Measurements from ENCODE around the gene ZNF354C. TPM values are rescaled to one million over a fixed set of nuclear protein-coding genes. Genes with fewer than 3 reads are reported as not detected.

Gene ZNF354C
- polyA plus RNA-seq, 1 donor: 18.4 TPM

DNA sequence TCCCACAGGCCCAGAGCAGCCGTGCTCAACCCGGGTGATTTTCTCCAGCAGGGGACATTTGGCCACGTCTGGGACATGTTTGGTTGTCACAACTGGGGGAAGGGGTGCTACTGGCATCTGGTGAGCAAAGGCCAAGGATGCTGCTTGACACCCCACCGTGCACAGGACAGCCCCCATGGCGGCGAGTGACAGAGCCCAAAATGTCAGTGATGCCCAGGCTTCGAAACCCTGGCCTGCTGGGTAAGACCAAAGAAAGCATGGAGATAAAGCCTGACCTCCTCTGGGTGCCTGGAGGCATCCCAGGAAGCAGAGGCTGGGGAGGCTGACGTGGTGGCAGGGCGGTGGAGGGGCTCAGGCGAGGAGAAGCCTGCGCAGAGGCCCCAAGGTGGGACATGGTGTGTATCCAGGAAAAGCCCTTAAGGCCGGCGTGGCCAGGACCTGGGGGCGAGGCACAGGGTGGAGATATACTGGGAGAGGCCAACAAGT is 66.4 kb downstream of the ZNF354C start:
- no peak for DNase-seq

DNA sequence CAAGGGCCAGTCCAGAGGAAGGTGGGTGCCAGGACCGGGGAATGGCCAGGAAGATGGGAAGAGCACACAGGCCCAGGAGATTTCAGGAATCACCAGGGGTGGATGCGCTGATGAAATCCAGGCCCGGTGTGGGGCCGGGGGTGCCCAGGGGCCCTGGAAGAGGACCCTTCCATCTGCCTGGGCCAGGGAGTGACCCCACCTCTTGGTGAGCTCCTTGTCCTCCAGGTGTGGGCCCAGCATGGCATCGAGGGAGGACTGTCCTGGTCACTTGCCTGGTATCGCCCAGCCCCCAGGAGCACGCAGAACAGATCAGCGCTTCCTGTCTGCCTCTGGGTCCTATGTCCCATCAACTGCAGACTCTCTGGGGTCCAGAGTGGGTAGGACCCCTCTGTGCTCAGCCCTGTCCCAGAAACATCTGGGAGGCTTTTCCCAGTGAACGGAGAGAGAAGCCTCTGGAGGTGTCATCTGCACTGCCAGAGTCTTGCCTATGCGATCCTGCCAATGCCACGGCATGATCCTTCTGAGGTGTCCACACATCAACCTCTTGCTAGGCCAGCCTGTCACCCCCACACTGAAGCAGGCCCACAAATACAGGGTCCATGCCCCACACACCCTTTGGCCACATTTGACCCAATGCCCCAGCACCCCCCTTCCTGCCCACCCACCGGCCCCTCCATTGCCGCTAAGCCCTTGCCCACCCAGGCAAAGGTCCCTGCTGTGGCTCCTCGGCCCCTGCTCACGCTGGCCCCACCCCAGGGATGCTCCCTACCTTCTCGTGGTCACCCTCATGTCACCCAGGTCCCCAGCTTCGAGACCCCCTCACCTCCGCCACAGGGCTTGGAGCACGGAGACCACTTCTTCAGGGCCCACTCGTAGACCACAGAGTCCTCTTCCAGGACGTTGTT is 67.2 kb downstream of the ZNF354C start:
- no peak for DNase-seq

DNA sequence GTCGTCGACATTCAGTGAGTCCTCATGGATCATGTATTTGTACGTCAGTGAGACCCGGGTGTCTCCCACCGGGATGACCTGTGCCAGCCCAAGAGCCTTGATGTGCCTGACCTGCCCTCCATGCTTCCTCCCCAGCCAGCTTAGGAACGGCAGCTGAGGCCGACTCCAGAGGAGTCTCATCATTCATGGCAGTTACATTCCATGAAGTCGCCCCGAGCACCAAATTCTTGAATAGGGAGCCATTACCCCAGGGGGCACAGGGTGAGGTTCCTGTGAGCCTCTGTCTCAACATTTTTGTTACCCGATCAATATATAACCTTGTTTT is 67.8 kb downstream of the ZNF354C start:
- no peak for DNase-seq

- no peak for DNase-seq
Observed at GRCh38 chr5:179128976-179129375, 68.8 kb downstream of the ZNF354C start.

DNA sequence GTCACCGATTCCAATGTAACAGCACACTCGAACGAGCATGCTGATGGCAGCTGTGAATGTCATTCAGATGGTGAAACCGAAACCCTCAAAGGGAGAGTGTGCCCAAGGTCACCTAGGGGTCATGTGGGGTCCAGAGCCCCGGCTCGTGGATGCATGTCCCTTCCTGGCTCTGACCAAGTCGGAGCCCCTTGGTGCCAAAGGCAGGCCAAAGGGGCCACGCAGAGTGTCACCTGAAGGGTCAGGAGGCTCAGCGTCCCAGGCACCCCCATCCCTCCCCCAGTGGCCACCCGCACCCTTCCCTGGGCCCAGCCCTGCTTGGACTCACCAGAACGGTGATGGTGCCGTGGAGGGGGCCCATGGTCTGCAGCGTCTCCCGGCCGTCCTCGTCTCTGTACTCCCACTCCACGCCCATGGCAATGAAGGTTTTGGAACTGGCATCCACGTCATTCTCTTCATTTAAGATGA is 69.5 kb downstream of the ZNF354C start:
- no peak for DNase-seq

- DNase-seq: no peak
Observed at GRCh38 chr5:179130101-179130681, 70.0 kb downstream of the ZNF354C start.

DNA sequence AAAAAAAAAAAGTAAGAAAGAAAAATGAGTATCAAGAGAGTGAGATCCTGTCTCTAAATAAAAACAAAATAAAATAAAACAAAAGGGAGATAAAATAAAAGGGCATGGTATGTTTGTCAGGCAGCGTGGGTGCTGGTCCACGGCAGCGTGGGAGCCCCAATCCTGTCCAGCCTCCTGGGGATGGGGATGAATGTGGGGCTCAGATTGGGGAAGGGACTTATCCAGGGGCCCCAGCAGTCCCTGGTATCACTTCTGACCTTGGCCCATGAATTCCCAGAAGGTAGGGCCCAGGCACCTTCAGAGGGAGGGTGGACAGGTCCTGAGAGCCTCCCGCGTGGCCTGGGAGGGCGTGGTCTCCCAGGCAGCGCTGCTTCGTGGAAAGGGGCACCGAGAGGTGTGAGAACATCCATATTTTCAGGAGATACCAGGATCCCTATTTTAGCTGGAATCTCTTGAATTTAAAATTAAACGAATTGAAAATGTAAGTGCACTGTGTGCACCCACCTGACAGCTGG is 71.2 kb downstream of the ZNF354C start:
- DNase-seq: no peak

DNA sequence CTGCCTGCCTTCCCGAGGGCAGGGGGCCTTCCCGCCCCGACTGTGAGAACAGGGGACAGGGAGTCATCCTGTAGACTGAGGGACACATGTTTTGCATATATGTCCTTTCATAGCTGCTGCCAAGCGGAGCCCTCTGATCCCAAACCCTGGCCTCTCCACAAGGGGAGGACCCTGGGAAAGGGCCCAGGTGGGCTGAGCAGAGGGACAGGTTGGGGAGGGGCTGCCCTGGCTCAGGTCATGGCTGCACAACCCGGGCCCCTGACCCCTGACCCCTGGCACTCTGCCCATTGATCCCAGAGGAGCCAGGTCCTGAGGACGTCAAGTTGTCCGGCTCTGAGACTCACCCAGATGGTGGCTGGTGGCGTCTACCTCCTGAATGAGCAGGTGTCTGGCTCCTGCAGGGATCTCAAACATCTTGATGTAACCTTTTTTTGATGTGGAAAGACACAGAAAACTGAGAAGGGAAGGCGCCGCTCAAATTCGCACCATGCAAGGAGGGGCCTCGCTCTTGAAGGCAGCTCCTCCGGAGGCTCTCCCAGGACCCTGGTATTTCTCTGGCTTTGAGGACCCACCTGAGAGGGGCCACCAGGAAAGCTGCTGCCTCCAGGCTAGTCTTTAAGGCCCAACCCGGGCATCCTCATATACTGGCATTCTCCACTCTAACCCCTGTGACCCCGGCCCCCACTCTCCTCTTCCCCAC is 71.9 kb downstream of the ZNF354C start:
- DNase-seq: no peak

DNA sequence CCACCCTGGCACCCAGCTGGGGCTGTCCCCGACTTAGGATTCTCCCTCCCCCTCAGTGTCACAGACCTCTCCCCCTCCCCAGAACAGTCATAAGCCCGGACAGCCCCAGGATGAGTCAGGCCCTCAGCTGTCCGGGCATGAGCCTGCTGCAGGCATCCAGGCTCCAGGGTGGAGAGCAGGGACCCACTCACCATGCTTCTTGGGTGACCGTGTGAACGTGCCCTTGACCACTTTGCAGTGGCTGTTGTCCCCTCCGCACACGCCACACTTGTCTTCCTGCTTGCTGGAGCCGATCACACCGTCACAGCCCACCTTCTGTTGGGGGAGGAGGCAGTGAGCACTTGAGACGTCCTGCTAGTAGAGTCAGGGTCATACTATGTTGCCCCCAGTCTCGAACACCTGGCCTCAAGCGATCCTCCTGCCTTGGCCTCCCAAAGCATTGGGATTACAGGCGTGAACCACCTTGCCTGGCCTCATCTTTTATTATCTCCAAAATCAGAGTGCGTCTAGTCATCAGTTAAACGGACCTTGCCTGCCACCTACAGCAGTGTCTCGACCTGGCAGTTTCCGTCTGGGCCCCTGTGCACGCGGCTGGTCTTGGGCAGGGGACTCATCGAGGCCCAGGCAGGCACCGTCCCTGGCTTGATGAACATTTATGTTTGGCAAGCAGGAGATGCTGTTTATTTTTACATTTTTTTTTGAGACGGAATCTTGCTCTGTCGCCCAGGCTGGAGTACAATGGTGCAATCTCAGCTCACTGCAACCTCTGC is 72.6 kb downstream of the ZNF354C start:
- no peak for DNase-seq

Other genes with a start within 250 kb of the ZNF354C start
- 34.4 TPM for gene ZNF354B, start 200.4 kb upstream of the ZNF354C start, polyA plus RNA-seq (ENCODE audit: insufficient read length)
- gene ZFP2, start 164.5 kb upstream of the ZNF354C start, polyA plus RNA-seq (ENCODE audit: insufficient read length): 9.9 TPM
- gene ZNF454, start 119.2 kb upstream of the ZNF354C start, polyA plus RNA-seq (ENCODE audit: insufficient read length): 9.9 TPM
- 1.9 TPM for gene GRM6, start 65.1 kb upstream of the ZNF354C start, polyA plus RNA-seq (ENCODE audit: insufficient read length)
- 7.7 TPM for gene ZNF879, start 36.6 kb upstream of the ZNF354C start, polyA plus RNA-seq (ENCODE audit: insufficient read length)

Data from left kidney (tissue), 2 donors.